ENCODE measurements around the gene MYL11. TPM values are rescaled to one million over a fixed set of nuclear protein-coding genes. Genes with fewer than 3 reads are reported as not detected.

The MYL11 gene
- polyA plus RNA-seq, 2 of the 4 experiments (the other 2 are of a cell fraction), result 0.46 TPM; not detected in 1

DNA sequence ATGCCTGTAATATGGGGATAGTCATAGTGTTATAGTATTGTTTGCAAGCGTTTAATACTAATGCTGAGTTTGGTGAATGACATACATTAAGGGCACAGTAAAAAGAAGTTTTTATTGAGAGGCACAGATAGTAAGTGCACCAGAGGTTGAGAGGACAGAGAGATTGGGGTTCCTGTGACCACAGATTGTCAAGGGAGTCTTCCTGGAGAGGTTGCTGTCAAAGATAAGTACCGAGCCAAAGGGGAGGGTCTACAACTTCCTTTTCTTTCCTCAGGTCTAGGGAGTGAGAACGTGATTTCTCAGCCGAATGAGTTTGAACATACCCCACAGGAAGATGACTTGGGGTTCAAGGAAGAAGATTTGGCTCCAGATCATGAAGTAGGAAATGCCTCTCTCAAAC lies 22.5 kb downstream of the MYL11 start:
- DNase-seq (ENCODE audit: low read depth in 1 of 2, low spot score in 1 of 2) (no peak), FAIRE-seq (no peak), ATAC-seq (no peak)
- no peaks in the 10 kb centered on the region for H3K9me3 ChIP-seq
- CTCF ChIA-PET, result interaction anchor here (11.5 kb wide), 1 partner anchor 12 kb away, joined by 149 read pairs; the partner anchor contains the start of gene ZNF771
- POLR2A ChIA-PET, result no interaction called here
- H3K4me2 ChIP-seq, result peak overlapping the region; percentile 97
- peaks cover 12% of the 10 kb centered on the region for H3K4me1 ChIP-seq
- WGBS (ENCODE audit: missing lambda C conversion rate), result 91% methylated on average over 4 of the region's 4 CpGs
- H3K27ac ChIP-seq, result no peak overlapping the region
- TF ChIP-seq HEYL (CRISPR knock-in tag; IDR thresholded peaks at IDR 0.05) (no peak), RNF2 (IDR thresholded peaks at IDR 0.05; ENCODE audit: borderline replicate concordance, low read depth) (no peak), CHD4 (IDR thresholded peaks at IDR 0.05; ENCODE audit: borderline replicate concordance) (no peak), ZFP36 (IDR thresholded peaks at IDR 0.05; ENCODE audit: borderline replicate concordance, partially characterized antibody) (no peak), HDAC2 (IDR thresholded peaks at IDR 0.05) (no peak), PHF8 (IDR thresholded peaks at IDR 0.05; ENCODE audit: borderline replicate concordance, low read depth) (no peak), HMGXB4 (CRISPR knock-in tag; IDR thresholded peaks at IDR 0.05; ENCODE audit: borderline replicate concordance) (no peak), JUN (IDR thresholded peaks at IDR 0.05) (no peak)
- TF ChIP-seq, protein P1, sequence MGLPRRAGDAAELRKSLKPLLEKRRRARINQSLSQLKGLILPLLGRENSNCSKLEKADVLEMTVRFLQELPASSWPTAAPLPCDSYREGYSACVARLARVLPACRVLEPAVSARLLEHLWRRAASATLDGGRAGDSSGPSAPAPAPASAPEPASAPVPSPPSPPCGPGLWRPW (IDR thresholded peaks at IDR 0.05), result no peak
- H3K4me3 ChIP-seq, result no peak overlapping the region; the same call in 2 of the 3 replicates

DNA sequence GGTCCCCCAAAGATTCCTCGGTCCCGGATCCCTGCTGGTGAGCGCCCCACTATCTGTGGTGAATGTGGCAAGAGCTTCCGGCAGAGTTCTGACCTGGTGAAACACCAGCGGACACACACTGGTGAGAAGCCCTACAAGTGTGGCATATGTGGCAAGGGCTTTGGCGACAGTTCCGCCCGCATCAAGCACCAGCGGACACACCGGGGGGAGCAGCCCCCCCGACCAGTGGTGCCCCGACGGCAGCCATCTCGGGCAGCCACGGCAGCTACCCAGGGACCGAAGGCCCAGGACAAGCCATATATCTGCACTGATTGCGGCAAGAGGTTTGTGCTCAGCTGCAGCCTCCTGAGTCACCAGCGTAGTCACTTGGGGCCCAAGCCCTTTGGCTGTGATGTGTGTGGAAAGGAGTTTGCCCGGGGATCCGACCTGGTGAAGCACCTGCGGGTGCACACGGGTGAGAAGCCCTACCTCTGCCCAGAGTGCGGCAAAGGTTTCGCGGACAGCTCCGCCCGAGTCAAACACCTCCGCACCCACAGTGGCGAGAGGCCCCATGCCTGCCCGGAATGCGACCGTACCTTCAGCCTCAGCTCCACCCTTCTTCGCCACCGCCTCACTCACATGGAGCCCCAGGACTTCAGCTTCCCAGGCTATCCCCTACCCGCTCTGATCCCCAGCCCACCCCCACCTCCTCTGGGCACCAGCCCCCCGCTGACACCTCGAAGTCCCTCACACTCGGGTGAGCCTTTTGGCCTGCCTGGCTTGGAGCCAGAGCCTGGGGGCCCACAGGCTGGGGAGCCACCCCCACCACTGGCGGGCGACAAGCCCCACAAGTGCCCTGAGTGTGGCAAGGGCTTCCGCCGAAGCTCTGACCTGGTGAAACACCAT lies 23.4 kb downstream of the MYL11 start:
- FAIRE-seq, result no peak
- no peak for ATAC-seq
- Histone ChIP-seq H3K4me2 (no peak overlapping the region), H3K4me3 (no peak overlapping the region), H3K4me1 (peaks cover 12% of the 10 kb centered on the region), H3K27ac (no peak overlapping the region), H3K9me3 (no peaks in the 10 kb centered on the region)
- 91% methylated on average over 22 of the region's 42 CpGs for WGBS (ENCODE audit: missing lambda C conversion rate)
- ChIA-PET POLR2A (interaction anchor here (0.8 kb wide), 1 partner anchor 253 kb away, joined by 3 read pairs; the partner anchor contains the start of gene PRR14), CTCF (interaction anchor here (1.6 to 11.5 kb wide), 2 partner anchors 11 to 231 kb away, joined by 6 to 149 read pairs; partner anchors contain the start of gene ZNF771)
- TF ChIP-seq, protein P2, sequence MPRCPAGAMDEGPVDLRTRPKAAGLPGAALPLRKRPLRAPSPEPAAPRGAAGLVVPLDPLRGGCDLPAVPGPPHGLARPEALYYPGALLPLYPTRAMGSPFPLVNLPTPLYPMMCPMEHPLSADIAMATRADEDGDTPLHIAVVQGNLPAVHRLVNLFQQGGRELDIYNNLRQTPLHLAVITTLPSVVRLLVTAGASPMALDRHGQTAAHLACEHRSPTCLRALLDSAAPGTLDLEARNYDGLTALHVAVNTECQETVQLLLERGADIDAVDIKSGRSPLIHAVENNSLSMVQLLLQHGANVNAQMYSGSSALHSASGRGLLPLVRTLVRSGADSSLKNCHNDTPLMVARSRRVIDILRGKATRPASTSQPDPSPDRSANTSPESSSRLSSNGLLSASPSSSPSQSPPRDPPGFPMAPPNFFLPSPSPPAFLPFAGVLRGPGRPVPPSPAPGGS (IDR thresholded peaks at IDR 0.05), result no peak
- TF ChIP-seq HEYL (CRISPR knock-in tag; IDR thresholded peaks at IDR 0.05), result no peak
- no peak for TF ChIP-seq MAZ (IDR thresholded peaks at IDR 0.05; ENCODE audit: borderline replicate concordance, low read depth, low read length)
- no peak for TF ChIP-seq NR3C1 (IDR thresholded peaks at IDR 0.05)
- no peak for TF ChIP-seq CHD2 (IDR thresholded peaks at IDR 0.05; ENCODE audit: low read length, partially characterized antibody)
- no peak for TF ChIP-seq JUNB (IDR thresholded peaks at IDR 0.05)
- no peak for TF ChIP-seq RNF2 (IDR thresholded peaks at IDR 0.05; ENCODE audit: borderline replicate concordance, low read depth)
- no peak for TF ChIP-seq KDM5A (IDR thresholded peaks at IDR 0.05)
- no peak for TF ChIP-seq FOSL2 (IDR thresholded peaks at IDR 0.05)
- no peak for TF ChIP-seq FOSL2 (CRISPR knock-in tag; IDR thresholded peaks at IDR 0.05)
- TF ChIP-seq PHF8 (IDR thresholded peaks at IDR 0.05; ENCODE audit: borderline replicate concordance, low read depth), result no peak
- no peak for TF ChIP-seq HOXB13 (CRISPR knock-in tag; IDR thresholded peaks at IDR 0.05; ENCODE audit: low read depth)
- no peak for TF ChIP-seq TP53 (CRISPR knock-in tag; IDR thresholded peaks at IDR 0.05)
- TF ChIP-seq HOXA7 (CRISPR knock-in tag; IDR thresholded peaks at IDR 0.05), result no peak
- TF ChIP-seq REST (IDR thresholded peaks at IDR 0.05), result no peak
- TF ChIP-seq MYC (IDR thresholded peaks at IDR 0.05; ENCODE audit: borderline replicate concordance, low read length), result no peak
- TF ChIP-seq, protein P1 (IDR thresholded peaks at IDR 0.05), result no peak
- no peak for TF ChIP-seq TFCP2L1 (CRISPR knock-in tag; IDR thresholded peaks at IDR 0.05)
- no peak for TF ChIP-seq HMGXB4 (CRISPR knock-in tag; IDR thresholded peaks at IDR 0.05; ENCODE audit: borderline replicate concordance)
- no peak for DNase-seq (ENCODE audit: low read depth in 1 of 2, low spot score in 1 of 2)
